Measurements from ENCODE around the gene HMBS. TPM values are rescaled to one million over a fixed set of nuclear protein-coding genes. Genes with fewer than 3 reads are reported as not detected.

Gene HMBS
- total RNA-seq, 4 donors from 2014 or later: 8.7 to 31.1 (median 14.5) TPM

DNA sequence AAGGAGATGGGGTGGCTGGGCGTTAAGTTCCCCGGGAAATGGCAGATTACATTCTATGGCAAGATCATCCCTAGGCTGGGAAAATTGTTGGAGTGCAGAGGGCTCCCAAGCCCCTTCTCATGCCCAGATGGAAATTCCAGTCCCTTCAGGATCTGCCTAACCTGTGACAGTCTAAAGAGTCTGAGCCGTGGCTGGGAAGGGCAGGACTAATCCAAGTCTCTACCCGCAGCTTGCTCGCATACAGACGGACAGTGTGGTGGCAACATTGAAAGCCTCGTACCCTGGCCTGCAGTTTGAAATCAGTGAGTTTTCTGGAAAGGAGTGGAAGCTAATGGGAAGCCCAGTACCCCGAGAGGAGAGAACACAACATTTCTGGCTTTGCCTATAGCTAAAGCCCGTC lies 3.7 kb downstream of the HMBS start:
- no peaks in the 10 kb centered on the region for H3K9me3 ChIP-seq
- no peak overlapping the region for H3K27ac ChIP-seq
- peaks cover 18 to 25% of the 10 kb centered on the region in 2 donors for H3K4me1 ChIP-seq
- no peaks in the 10 kb centered on the region for H3K27me3 ChIP-seq
- intact Hi-C loops (cut with DNase I; ENCODE audit: low total_unique reads) (no loop called here), in situ Hi-C loops (cut with MboI; ENCODE audit: low sequenced_read_pairs in 4 of 4) (no loop called here)
- no peak overlapping the region for H3K4me3 ChIP-seq
- peaks cover 0 to 7% of the 10 kb centered on the region in 2 donors for H3K36me3 ChIP-seq
- DNase-seq (no peak), ATAC-seq (no peak)
- TF ChIP-seq POLR2A (IDR thresholded peaks at IDR 0.05): no peak
- no peak for TF ChIP-seq CTCF (IDR thresholded peaks at IDR 0.05 in 4 of 5, conservative IDR thresholded peaks at IDR 0.05 in 1 of 5)

DNA sequence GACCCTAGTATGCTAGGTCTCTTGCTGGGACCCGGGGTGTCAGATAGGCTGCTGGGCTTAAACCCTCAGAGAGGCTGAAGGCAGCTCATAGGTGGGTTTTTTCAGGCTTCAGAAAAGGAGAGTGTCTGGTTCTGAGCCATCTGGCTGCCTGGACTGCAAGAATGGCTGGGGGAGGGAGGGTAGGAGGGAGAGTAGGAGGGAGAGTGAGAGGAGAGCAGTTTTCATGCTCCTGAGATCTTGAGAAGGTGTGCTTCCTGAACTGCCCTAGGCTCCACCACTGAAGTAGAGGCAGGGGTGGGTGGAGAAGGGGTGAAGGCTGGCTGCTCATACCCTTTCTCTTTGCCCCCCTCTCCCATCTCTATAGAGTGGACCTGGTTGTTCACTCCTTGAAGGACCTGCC lies 4.6 kb downstream of the HMBS start:
- H3K27ac ChIP-seq: no peak overlapping the region
- peaks cover 22 to 31% of the 10 kb centered on the region in 2 donors for H3K4me1 ChIP-seq
- ATAC-seq: no peak
- DNase-seq: no peak
- intact Hi-C loops (cut with DNase I; ENCODE audit: low total_unique reads): no loop called here
- TF ChIP-seq CTCF (IDR thresholded peaks at IDR 0.05 in 4 of 5, conservative IDR thresholded peaks at IDR 0.05 in 1 of 5): no peak
- no peak for TF ChIP-seq POLR2A (IDR thresholded peaks at IDR 0.05)
- peaks cover 0 to 7% of the 10 kb centered on the region in 2 donors for H3K36me3 ChIP-seq
- in situ Hi-C loops (cut with MboI; ENCODE audit: low sequenced_read_pairs in 4 of 4): no loop called here
- no peak overlapping the region for H3K4me3 ChIP-seq
- H3K9me3 ChIP-seq: no peaks in the 10 kb centered on the region
- no peaks in the 10 kb centered on the region for H3K27me3 ChIP-seq

GRCh38 chr11:119091178-119091577 lies 6.5 kb downstream of the HMBS start:
- no peak for ATAC-seq
- no peak for DNase-seq
- no peaks in the 10 kb centered on the region for H3K27me3 ChIP-seq
- no peaks in the 10 kb centered on the region for H3K9me3 ChIP-seq
- no peak overlapping the region for H3K27ac ChIP-seq
- no peak overlapping the region for H3K4me3 ChIP-seq
- H3K36me3 ChIP-seq: peaks cover 0 to 7% of the 10 kb centered on the region in 2 donors
- no peak for TF ChIP-seq POLR2A (IDR thresholded peaks at IDR 0.05)
- no peak for TF ChIP-seq CTCF (IDR thresholded peaks at IDR 0.05 in 4 of 5, conservative IDR thresholded peaks at IDR 0.05 in 1 of 5)
- peaks cover 15 to 24% of the 10 kb centered on the region in 2 donors for H3K4me1 ChIP-seq
- in situ Hi-C loops (cut with MboI; ENCODE audit: low sequenced_read_pairs in 4 of 4): no loop called here
- intact Hi-C loops (cut with DNase I; ENCODE audit: low total_unique reads): no loop called here

GRCh38 chr11:119091966-119092879 lies 7.5 kb downstream of the HMBS start:
- Histone ChIP-seq H3K4me1 (peaks cover 13 to 21% of the 10 kb centered on the region in 2 donors), H3K4me3 (no peak overlapping the region), H3K9me3 (no peaks in the 10 kb centered on the region), H3K27me3 (no peaks in the 10 kb centered on the region), H3K36me3 (peaks cover 0 to 17% of the 10 kb centered on the region in 2 donors), H3K27ac (no peak overlapping the region)
- TF ChIP-seq POLR2A (IDR thresholded peaks at IDR 0.05) (no peak), CTCF (IDR thresholded peaks at IDR 0.05 in 4 of 5, conservative IDR thresholded peaks at IDR 0.05 in 1 of 5) (no peak)
- DNase-seq (no peak), ATAC-seq (no peak)
- in situ Hi-C loops (cut with MboI; ENCODE audit: low sequenced_read_pairs in 4 of 4) (no loop called here), intact Hi-C loops (cut with DNase I; ENCODE audit: low total_unique reads) (no loop called here)

All from gastrocnemius medialis (tissue), 4 donors.